GM04503 (cell line): ENCODE measurements around the gene HEBP2.

ENCODE experiments used
- DNase-seq: peaks from one replicate; pipeline ENCODE4 v3.0.0-alpha.2; 2012; ENCODE audit warnings: low read depth

Gene HEBP2

GRCh38 chr6:138397128-138398122, 6.6 kb upstream of the HEBP2 start:
- no peak for DNase-seq

GRCh38 chr6:138400326-138400725, 3.7 kb upstream of the HEBP2 start:
- no peak for DNase-seq

GRCh38 chr6:138401960-138402837, 1.8 kb upstream of the HEBP2 start:
- no peak for DNase-seq

- no peak for DNase-seq
Observed at GRCh38 chr6:138402838-138403187, 1.2 kb upstream of the HEBP2 start.

- no peak for DNase-seq
Observed at GRCh38 chr6:138403324-138403800, 661 bp upstream of the HEBP2 start.

GRCh38 chr6:138404666-138405337, 779 bp downstream of the HEBP2 start:
- DNase-seq: no peak

- DNase-seq: no peak
Observed at GRCh38 chr6:138405816-138406413, 1.9 kb downstream of the HEBP2 start.

GRCh38 chr6:138406443-138406842, 2.4 kb downstream of the HEBP2 start:
- DNase-seq: no peak

GRCh38 chr6:138410048-138410735, 6.2 kb downstream of the HEBP2 start:
- no peak for DNase-seq

GRCh38 chr6:138410972-138411880, 7.2 kb downstream of the HEBP2 start:
- no peak for DNase-seq

- DNase-seq: no peak
Observed at GRCh38 chr6:138415125-138415524, 11.1 kb downstream of the HEBP2 start.

GRCh38 chr6:138416206-138416605, 12.2 kb downstream of the HEBP2 start:
- DNase-seq: no peak

GRCh38 chr6:138417493-138418117, 13.6 kb downstream of the HEBP2 start:
- no peak for DNase-seq

- no peak for DNase-seq
Observed at GRCh38 chr6:138418118-138418742, 14.2 kb downstream of the HEBP2 start.

- no peak for DNase-seq
Observed at GRCh38 chr6:138419766-138420165, 15.7 kb downstream of the HEBP2 start.

GRCh38 chr6:138420356-138420755, 16.3 kb downstream of the HEBP2 start:
- DNase-seq: no peak

- no peak for DNase-seq
Observed at GRCh38 chr6:138421089-138421488, 17.1 kb downstream of the HEBP2 start.

GRCh38 chr6:138421608-138422007, 17.6 kb downstream of the HEBP2 start:
- DNase-seq: no peak

GRCh38 chr6:138422861-138423260, 18.8 kb downstream of the HEBP2 start:
- DNase-seq: no peak
